HG03354 (cell line): ENCODE data around the gene MIA.
"Not testable (repeated sequence)": the region's sequence is repeated elsewhere in the genome, so short reads cannot be mapped to it uniquely, and the experiment has no call there.

Experiments used
- ATAC-seq: cut with Tn5 transposase; IDR thresholded peaks from one replicate; pipeline ENCODE4 v1.9.1; 2021; ENCODE audit warnings: mild to moderate bottlenecking; ENCODE audit not compliant: unreplicated experiment, poor library complexity, severe bottlenecking

MIA gene

DNA sequence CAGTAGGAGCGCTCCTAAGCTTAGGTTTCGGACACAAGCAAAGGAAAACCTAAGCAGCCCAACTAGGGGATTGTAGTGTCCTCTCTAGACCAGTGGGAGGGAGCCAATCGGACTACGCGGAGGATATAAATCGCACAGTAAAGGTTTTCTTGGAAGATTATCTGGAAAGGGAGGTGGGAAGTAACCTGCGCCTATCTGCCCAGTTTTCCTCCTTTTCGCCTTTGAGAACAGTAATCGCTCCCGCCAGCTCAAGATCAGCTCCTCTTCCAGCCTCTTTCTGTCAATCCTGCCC is 2.3 kb downstream of the MIA start:
- no peak for ATAC-seq

DNA sequence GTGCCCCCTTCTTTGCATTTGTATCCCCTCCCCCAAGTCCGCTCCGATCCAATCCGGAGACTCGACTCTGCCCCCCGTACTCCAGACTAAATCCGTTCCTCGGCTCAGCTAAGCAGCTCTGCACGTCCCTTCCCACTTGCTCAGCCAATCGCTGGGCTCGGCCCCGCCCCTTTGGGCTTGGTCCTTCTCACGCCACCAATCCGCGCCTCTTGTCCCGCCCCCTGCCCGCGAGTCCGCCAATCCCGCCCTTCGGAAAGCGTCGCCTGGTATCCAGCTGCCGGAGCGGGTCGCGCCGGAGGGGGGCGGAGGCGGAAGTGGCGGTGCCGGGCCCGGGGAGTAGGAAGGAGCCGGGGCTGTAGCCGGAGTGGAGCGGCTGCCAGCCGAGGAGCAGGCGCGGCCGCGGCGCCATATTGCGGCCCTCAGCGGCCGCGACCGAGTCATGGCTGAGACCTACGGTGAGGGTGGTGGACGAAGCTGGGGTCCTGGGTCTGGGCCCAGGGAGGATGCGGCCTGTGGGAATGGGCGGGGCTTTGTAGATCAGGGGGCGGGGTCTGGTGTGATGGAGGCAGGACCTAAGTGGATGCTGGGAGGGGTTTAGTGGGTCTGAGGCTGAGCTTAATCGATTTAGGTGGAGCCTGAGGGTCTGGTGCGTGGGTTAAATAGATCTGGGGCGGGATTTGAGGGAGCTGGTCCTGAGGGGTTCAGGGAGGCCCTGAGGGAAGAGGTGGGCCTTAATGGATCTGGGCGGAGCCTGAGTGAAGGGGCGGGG is 2.8 kb downstream of the MIA start, which contains the start of gene RAB4B:
RAB4B (plus strand) TSS at position 311 of the 769 bp plus-strand sequence; CDS start at position 440, 129 bp downstream.
- ATAC-seq: peak; percentile 69

DNA sequence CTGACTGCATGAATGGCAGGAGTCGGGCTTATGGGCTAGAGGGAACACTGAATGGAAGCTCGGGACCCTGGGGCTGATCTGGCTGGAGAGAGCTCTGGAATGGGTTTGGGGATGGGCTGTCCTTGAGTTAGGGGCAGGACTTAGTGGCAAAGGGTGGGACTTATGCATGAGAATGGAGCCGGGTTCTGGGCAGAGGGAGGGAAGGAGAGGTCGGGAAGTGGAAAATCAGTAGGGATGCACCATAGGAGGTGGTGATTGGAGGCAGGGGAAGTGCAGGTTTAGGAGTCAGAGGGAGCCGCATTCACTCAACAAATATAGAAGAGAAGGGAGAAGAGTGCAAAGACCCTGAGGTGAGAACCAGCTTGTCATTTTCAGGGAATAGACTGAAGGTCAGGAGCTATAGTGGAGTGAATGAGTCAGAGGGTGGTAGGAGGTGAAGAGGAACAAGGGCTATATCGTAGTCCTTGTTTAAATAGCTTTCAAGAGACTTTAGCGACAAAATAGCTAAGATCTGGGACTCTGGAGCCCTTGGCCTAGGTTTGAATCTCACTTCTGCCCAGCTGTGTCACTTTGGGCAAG is 3.5 kb downstream of the MIA start:
- no peak for ATAC-seq

DNA sequence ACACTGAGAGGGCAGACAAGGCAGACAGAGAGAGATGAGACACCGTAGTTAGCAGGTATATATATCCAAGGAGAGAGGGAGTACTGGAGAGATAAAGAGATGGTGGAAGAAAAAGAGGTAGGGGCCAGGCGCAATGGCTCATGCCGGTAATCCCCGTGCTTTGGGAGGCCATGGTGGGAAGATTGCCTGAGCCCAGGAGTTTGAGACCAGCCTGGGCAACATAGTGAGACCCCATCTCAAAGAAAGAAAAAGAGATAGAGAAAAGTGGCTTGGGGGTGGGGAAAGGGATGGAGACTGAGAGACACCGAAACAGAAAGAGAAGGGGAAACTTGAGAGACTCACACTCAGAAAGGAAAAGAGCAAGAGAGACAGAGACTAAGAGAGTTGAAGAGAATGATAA is 5.3 kb downstream of the MIA start:
- ATAC-seq: no peak

DNA sequence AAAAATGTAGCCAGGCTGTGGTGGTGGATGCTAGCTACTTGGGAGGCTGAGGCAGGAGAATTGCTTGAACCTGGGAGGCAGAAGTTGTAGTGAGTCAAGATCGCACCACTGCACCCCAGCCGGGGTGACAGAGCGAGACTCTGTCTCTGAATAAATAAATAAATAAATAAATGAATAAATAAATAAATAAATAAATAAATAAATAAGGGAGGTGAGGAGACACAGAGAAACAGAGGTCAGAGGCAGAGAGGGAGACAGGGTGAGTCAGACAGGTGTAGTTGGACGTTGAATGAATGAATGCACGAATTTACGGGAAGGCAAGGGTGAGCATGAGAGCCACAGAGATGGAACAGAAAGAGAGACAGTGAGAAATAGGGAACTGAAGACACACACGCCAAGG is 5.8 kb downstream of the MIA start:
- no peak for ATAC-seq

DNA sequence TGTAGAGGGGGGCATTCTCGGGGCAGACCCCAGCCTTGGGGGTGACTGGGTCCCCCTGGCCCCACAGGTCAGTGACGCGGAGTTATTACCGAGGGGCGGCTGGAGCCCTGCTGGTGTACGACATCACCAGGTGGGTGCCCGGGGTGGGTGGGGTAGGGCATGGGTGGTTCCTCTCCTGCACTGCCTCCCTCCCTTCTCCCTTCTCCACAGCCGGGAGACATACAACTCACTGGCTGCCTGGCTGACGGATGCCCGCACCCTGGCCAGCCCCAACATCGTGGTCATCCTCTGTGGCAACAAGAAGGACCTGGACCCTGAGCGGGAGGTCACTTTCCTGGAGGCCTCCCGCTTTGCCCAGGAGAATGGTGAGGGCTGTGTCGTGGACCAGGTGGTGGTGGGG is 8.4 kb downstream of the MIA start:
- no peak for ATAC-seq

DNA sequence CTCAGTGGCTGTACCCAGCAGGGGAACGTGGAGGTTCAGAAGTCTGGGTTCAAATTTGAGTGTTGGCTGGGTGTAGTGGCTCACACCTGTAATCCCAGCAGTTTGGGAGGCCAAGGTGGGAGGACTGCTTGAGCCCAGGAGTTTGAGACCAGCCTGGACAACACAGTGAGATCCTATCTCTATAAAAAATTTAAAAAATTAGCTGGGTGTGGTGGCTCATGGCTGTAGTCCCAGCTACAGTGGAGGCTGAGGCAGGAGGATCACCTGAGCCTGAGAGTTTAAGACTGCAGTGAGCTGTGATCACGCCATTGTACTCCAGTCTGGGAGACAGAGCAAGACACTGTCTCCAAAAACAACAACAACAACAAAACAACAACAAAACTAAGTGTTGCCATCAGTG is 8.8 kb downstream of the MIA start:
- ATAC-seq: not testable (repeated sequence)

DNA sequence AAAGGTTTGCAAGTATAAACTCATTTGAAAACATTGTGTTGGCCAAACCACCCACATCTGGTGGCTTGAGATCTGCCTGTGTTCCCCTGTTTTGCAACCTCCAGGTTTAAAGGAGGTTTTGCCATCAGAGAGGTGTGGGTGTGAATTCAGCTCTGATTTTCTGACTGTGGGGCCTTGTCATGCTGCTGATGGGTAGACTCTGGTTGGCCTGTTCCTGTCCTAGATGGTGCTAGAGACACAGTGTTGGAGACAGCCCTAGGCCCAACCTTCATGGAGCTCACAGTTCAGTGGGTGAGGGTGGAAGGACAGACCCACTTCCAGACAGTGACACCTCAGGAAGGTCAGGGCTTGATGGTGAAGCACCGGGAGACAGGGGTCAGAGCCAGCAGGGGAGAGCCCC is 10.2 kb downstream of the MIA start:
- ATAC-seq: no peak

DNA sequence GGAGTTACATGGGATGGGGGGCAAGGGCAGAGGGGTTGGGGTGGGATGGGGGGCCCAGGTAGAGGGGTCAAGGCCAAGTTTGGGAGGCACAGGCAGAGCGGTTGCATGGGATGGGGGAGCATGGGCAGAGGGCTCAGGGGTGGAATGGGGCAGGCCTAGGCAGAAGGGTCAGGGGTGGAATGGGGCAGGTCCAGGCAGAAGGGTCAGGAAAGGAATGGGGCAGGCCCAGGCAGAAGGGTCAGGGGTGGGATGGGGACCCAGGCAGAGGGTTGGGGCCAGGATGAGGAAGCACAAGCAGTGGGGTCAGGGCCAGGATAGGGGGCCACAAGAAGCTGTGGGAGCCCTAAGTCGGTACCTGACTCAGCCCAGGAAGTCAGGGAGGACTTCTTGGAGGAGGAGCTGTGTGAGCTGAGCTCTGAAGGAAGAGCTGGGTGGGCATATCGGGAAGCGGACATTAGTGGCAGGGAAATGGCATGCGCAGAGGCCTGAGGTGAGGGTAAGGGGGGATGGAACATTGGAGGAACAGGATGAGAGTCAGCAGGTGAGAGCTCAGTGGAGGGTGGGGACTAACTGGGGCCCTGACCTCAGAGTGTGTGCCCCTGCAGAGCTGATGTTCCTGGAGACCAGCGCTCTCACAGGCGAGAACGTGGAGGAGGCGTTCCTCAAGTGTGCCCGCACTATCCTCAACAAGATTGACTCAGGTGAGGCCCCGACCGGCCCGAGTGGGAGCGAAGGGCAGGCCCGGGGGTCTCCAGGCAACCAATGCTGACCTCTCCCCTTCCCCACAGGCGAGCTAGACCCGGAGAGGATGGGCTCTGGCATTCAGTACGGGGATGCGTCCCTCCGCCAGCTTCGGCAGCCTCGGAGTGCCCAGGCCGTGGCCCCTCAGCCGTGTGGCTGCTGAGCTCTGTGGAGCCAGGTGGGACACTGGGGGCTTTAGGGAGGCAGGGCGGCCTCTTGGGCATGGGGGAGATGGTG is 11.0 kb downstream of the MIA start:
- no peak for ATAC-seq

DNA sequence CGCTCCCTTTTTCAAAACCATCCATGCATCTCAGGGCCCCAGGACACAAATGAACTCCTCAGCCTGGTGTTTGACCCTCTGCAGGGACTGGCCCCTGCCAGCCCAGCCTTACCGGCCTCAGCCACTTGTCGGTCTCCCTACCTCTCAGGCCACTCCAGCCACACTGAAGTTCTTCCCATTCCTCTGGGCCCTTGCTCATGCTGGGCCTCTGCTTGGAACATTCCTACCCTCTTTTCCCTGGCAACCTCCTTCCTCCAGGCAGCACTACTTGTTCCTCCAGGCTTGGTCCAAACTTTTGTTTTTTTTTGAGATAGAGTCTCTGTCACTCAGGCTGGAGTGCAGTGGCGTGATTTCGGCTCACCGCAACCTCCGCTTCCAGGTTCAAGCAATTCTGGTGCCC is 16.0 kb downstream of the MIA start:
- ATAC-seq: no peak

DNA sequence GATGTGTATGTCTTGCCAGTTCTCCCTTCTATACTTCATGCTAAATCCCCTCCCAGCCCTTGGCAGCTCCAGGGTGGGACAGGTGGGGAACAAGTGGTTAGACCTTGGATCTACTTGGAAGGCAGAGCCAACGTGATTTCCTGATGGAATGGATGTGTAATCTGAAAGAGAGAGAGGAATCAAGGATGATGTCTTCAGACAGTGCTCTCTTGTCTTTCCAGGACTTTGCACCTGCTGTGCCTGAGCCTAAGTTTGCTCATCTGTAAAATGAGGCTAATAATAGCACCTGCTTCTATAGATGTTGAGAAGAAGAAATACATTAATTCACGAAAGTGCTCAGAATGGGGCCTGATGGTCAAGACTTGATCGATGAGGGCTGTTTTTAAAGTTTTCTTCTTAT is 16.7 kb downstream of the MIA start:
- no peak for ATAC-seq

DNA sequence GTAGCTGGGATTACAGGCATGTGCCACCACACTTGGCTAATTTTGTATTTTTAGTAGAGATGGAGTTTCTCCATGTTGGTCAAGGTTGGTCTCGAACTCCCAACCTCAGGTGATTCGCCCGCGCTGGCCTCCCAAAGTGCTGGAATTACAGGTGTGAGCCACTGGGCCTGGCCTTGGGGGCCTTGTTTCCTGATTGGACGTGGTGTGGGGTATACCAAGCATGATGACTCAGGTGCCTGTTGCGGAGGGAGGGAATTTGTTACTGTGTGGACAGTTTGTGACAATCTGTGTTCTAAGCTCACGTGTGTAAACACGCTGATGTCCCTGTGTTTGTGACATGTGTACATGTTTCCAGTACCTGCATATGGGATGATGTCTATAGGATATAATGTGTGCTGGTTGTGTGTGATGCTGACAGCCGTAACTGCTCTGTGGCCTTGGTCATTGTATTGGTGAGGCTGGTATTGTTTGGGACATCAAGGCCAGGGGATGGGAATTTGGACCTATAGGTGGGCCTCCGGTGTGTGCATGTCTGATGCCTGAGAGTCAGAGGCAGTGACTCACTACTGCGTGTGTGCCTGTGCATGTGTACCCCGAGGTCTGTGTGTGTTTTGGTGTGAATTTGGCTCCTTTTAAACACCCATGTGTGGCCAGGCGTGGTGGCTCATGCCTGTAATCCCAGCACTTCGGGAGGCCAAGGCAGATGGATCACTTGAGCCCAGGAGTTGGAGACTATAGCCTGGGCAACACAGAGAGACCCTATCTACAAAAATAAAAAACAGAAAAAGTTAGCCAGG is 22.0 kb downstream of the MIA start:
- no peak for ATAC-seq

DNA sequence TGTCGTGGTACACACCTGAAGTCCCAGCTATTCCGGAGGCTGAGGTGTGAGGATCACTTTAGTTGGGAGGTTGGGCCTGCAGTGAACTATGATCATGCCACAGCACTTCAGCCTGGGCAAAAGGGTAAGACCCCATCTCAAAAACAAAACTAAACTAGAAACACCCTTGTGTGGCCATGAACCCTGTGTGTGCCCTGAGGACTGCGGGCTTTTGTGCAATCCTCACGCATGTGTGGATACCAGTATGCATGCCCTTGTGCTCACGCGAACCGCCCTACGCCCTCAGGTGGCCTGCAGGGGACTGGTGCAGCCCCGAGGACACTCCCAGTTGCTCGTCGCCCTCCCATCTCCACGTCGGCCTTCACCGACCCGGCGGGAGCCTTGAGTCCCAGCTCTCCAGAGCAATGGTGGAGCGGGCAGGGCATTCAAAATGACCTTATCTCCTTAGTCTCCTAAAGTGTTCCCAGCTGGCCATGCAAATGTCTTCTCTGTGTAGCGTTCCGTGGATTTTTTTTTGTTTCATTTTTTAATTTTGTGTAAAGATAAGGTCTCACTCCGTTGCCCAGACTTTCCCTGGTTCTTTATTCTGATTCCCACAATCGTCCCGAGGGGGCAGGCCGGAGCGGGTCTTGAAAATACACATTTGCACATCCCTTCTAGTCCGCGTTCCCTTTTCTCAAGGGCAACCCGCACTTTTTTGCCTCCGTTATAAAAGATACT is 22.8 kb downstream of the MIA start:
- ATAC-seq: peak; percentile 33

DNA sequence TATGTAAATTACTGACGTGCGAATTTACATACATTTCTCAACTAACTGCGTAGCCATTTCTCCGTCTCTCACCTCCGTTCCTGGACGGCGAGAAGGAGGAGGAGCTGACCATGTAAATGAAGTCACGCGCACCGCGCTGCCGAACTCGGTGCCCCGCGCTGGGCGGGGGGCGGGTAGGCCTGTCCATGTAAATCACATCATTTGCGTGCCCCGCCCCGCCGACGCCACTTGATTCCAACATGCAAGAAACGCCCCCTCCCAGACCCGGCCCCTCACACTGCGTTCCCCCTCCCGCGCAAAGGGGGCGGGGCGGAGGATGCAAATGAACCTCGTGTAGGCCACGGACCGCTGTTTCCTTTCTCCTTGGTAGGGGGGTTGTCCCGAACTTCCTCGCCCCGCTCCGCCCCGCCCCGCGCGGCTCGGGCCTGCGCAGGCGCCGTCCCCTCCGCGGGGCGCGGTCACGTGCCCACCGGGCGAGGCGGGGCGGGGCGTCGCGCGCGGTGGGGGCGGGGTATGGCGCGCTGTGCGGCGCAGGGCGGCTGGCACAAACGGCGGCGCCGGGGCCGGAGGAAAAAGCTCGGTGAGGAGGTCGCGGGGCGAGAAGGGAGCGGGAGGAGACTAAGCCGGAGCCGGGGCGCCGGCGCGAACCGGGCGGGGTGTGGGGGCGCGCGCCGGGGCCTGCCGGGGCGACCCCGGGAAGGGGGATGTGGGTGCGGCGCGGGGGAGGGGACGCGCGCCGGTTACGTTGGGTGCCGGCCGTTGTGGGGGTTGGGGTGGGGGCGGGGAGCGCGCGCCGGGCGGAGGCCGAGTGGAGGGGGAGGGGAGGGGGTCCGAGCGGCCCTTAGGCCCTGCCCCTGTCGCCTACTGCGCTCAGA is 23.6 kb downstream of the MIA start, which contains the start of gene EGLN2:
EGLN2 (plus strand) TSS at position 509 of the 875 bp plus-strand sequence. CDS start 1,382 bp downstream, outside the sequence.
- ATAC-seq: peak; percentile 71

DNA sequence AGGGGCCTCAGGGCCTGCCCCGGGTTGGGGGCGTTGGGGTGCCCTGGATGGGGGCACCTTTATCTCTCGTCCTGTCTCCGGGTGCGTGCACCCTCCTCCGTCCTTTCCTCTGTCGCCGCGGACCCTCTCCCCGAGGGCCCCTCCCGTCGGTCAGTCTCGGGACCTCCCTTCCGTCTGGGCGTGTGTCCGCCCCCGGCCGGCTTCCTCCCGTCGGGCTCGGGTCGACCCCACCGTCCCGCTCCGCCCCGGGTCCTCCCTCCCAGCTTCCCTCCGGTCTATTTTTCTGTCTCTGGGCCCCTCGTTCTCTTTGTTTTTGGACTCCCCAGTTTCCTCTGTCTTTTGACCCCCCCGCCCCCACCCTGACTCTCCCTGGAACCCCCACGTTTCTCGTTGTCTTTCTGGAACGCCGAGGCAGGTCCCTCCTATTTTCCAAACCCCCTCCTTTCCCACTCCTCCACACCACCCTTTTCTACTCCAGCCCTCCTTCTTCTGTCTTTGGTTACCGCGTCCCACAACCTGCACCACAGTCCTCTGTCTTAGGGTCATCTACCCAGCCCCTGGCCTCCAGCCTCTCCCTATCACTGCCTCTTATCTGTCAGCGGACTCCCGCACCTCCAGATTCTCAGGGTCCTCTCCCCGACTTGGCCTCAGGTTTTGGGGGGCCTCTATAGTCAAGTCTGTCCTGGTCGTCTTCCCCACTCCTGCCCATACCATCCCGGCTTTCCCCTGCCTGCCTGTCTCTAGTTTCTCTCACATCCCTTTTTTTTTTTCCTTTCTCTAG is 24.4 kb downstream of the MIA start:
- ATAC-seq: no peak

DNA sequence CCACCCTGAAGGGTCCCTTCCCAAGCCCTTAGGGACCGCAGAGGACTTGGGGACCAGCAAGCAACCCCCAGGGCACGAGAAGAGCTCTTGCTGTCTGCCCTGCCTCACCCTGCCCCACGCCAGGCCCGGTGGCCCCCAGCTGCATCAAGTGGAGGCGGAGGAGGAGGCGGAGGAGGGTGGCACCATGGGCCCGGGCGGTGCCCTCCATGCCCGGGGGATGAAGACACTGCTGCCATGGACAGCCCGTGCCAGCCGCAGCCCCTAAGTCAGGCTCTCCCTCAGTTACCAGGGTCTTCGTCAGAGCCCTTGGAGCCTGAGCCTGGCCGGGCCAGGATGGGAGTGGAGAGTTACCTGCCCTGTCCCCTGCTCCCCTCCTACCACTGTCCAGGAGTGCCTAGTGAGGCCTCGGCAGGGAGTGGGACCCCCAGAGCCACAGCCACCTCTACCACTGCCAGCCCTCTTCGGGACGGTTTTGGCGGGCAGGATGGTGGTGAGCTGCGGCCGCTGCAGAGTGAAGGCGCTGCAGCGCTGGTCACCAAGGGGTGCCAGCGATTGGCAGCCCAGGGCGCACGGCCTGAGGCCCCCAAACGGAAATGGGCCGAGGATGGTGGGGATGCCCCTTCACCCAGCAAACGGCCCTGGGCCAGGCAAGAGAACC is 25.1 kb downstream of the MIA start:
- no peak for ATAC-seq

DNA sequence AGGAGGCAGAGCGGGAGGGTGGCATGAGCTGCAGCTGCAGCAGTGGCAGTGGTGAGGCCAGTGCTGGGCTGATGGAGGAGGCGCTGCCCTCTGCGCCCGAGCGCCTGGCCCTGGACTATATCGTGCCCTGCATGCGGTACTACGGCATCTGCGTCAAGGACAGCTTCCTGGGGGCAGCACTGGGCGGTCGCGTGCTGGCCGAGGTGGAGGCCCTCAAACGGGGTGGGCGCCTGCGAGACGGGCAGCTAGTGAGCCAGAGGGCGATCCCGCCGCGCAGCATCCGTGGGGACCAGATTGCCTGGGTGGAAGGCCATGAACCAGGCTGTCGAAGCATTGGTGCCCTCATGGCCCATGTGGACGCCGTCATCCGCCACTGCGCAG is 25.7 kb downstream of the MIA start:
- ATAC-seq: no peak
